ENCODE results near the gene NUDT12. TPM values are rescaled to one million over a fixed set of nuclear protein-coding genes. Genes with fewer than 3 reads are reported as not detected.

Gene NUDT12
- total RNA-seq, 4 donors from 2014 or later = 24.6 to 48.2 (median 28.9) TPM

GRCh38 chr5:103569313-103570060, 6.9 kb upstream of the NUDT12 start:
- no peak for TF ChIP-seq POLR2A (IDR thresholded peaks at IDR 0.05)
- TF ChIP-seq, protein P1, sequence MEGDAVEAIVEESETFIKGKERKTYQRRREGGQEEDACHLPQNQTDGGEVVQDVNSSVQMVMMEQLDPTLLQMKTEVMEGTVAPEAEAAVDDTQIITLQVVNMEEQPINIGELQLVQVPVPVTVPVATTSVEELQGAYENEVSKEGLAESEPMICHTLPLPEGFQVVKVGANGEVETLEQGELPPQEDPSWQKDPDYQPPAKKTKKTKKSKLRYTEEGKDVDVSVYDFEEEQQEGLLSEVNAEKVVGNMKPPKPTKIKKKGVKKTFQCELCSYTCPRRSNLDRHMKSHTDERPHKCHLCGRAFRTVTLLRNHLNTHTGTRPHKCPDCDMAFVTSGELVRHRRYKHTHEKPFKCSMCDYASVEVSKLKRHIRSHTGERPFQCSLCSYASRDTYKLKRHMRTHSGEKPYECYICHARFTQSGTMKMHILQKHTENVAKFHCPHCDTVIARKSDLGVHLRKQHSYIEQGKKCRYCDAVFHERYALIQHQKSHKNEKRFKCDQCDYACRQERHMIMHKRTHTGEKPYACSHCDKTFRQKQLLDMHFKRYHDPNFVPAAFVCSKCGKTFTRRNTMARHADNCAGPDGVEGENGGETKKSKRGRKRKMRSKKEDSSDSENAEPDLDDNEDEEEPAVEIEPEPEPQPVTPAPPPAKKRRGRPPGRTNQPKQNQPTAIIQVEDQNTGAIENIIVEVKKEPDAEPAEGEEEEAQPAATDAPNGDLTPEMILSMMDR (IDR thresholded peaks at IDR 0.05) = no peak
- no peak for DNase-seq
- Histone ChIP-seq H3K27me3 (no peaks in the 10 kb centered on the region), H3K9me3 (no peaks in the 10 kb centered on the region), H3K4me3 (replicated peaks in 1 of 3) (no peak overlapping the region), H3K27ac (no peak overlapping the region), H3K4me1 (no peaks in the 10 kb centered on the region), H3K36me3 (no peaks in the 10 kb centered on the region)
- WGBS, 2 donors = 77 to 83% methylated on average over 3 of the region's 3 CpGs
- intact Hi-C loops (cut with DNase I) = no loop called here

DNA sequence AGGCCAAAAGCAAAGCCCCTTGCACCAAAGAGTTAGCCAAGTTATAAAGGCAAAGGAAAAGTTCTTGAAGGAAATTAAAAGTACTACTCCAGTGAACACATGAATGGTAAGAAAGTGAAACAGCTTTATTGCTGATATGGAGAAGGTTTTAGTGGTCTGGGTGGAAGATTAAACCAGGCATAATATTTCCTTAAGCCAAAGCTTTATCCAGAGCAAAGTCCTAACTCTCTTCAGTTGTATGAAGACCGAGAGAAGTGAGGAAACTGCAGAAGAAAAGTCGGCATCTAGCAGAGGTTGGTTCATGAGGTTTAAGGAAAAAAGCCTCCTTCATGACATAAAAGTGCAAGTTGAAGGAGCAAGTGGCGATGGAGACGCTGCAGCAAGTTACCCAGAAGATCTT, 3.1 kb upstream of the NUDT12 start:
- H3K36me3 ChIP-seq = no peaks in the 10 kb centered on the region
- no peak overlapping the region for H3K27ac ChIP-seq
- peaks cover 9 to 10% of the 10 kb centered on the region in 2 donors for H3K4me1 ChIP-seq
- no peaks in the 10 kb centered on the region for H3K27me3 ChIP-seq
- H3K9me3 ChIP-seq = no peaks in the 10 kb centered on the region
- no peak for TF ChIP-seq POLR2A (IDR thresholded peaks at IDR 0.05)
- TF ChIP-seq, protein P1 (IDR thresholded peaks at IDR 0.05) = no peak
- DNase-seq = no peak
- H3K4me3 ChIP-seq (replicated peaks in 1 of 3) = no peak overlapping the region
- intact Hi-C loops (cut with DNase I) = no loop called here
- 91 to 94% methylated on average over 4 of the region's 4 CpGs for WGBS, 2 donors

GRCh38 chr5:103561685-103562452, 720 bp downstream of the NUDT12 start:
- peak overlapping the region; percentile 79 to 93 (median 85) for H3K27ac ChIP-seq
- peaks cover 9 to 10% of the 10 kb centered on the region in 2 donors for H3K4me1 ChIP-seq
- H3K27me3 ChIP-seq = no peaks in the 10 kb centered on the region
- no peaks in the 10 kb centered on the region for H3K36me3 ChIP-seq
- no peak for TF ChIP-seq POLR2A (IDR thresholded peaks at IDR 0.05)
- TF ChIP-seq, protein P1 (IDR thresholded peaks at IDR 0.05) = no peak
- intact Hi-C loops (cut with DNase I) = no loop called here
- no peaks in the 10 kb centered on the region for H3K9me3 ChIP-seq
- H3K4me3 ChIP-seq (replicated peaks in 1 of 3) = peak overlapping the region; percentile 58 to 73 (median 67)
- DNase-seq = peak in 1 of 2 donors; percentile 9
- WGBS, 2 donors = 22 to 27% methylated on average over 14 of the region's 14 CpGs

- H3K27me3 ChIP-seq = no peaks in the 10 kb centered on the region
- H3K4me3 ChIP-seq (replicated peaks in 1 of 3) = no peak overlapping the region
- H3K9me3 ChIP-seq = no peaks in the 10 kb centered on the region
- intact Hi-C loops (cut with DNase I) = no loop called here
- H3K36me3 ChIP-seq = no peaks in the 10 kb centered on the region
- DNase-seq = no peak
- 96 to 99% methylated on average over 3 of the region's 3 CpGs for WGBS, 2 donors
- peaks cover 9 to 10% of the 10 kb centered on the region in 2 donors for H3K4me1 ChIP-seq
- TF ChIP-seq, protein P1 (IDR thresholded peaks at IDR 0.05) = no peak
- TF ChIP-seq POLR2A (IDR thresholded peaks at IDR 0.05) = no peak
- H3K27ac ChIP-seq = no peak overlapping the region
Measured at GRCh38 chr5:103560826-103561225, 1.8 kb downstream of the NUDT12 start.

GRCh38 chr5:103546858-103547257, 15.7 kb downstream of the NUDT12 start:
- no peak for DNase-seq
- Histone ChIP-seq H3K9me3 (no peaks in the 10 kb centered on the region), H3K4me3 (replicated peaks in 1 of 3) (no peak overlapping the region), H3K27ac (peak overlapping the region; percentile 48 to 75 (median 75)), H3K4me1 (peaks cover 4 to 10% of the 10 kb centered on the region in 2 donors), H3K27me3 (no peaks in the 10 kb centered on the region), H3K36me3 (peaks cover 0 to 6% of the 10 kb centered on the region in 2 donors)
- no peak for TF ChIP-seq POLR2A (IDR thresholded peaks at IDR 0.05)
- TF ChIP-seq, protein P1 (IDR thresholded peaks at IDR 0.05) = no peak
- intact Hi-C loops (cut with DNase I) = no loop called here
- WGBS, 2 donors = 25 to 28% methylated on average over 2 of the region's 2 CpGs

Data from thyroid gland (tissue), 4 donors.